K562 (cell line): ENCODE measurements around the gene SLC66A3. TPM values are rescaled to one million over a fixed set of nuclear protein-coding genes. Genes with fewer than 3 reads are reported as not detected.

Experiments
- BHLHE40 ChIP-seq: IDR thresholded peaks from 2 replicates; pipeline ENCODE4 v1.6.1; 2011; ENCODE audit warnings: low read length, improper control_type of control experiment
- CBFA2T2 ChIP-seq: fragments of 450-650 bp; conservative IDR thresholded peaks from 2 replicates; pipeline ENCODE4 v1.6.1; 2017; ENCODE audit warnings: mild to moderate bottlenecking
- KAT2B ChIP-seq: IDR thresholded peaks from one replicate; pipeline ENCODE4 v1.6.1; 2012; ENCODE audit warnings: low read depth, mild to moderate bottlenecking, control low read depth, inconsistent platforms, low read length, moderate library complexity
- PCBP1 ChIP-seq: fragments of 200-400 bp; formaldehyde crosslinking; IDR thresholded peaks from 2 replicates; pipeline ENCODE4 v1.6.1; 2018; ENCODE audit warnings: mild to moderate bottlenecking, low read depth, low read length; ENCODE audit not compliant: poor library complexity, severe bottlenecking
- POLR3G ChIP-seq: IDR thresholded peaks from 2 replicates; pipeline ENCODE4 v1.6.1; 2011; ENCODE audit not compliant: insufficient read length, insufficient replicate concordance; ENCODE audit errors: extremely low read depth
- RAD21 ChIP-seq, 2 experiments: fragments of 250-450 bp in 1 of 2; fragments of 450-650 bp in 1 of 2; sonication (Bioruptor Pico) in 1 of 2; formaldehyde crosslinking in 1 of 2; IDR thresholded peaks in 1 of 2; conservative IDR thresholded peaks in 1 of 2; 2 replicates each; pipeline versions ENCODE4 v1.4.0 to v1.8.0; 2020 to 2022; ENCODE audit warnings: mild to moderate bottlenecking in 2 of 2, moderate library complexity in 1 of 2
- ZNF121 ChIP-seq: sonication (generic); formaldehyde crosslinking; conservative IDR thresholded peaks from 2 replicates; pipeline ENCODE4 v1.8.0; 2022; ENCODE audit warnings: missing genetic modification reagents
- ZNF165 ChIP-seq: fragments of 250-450 bp; sonication (Bioruptor Pico); IDR thresholded peaks from 2 replicates; pipeline ENCODE4 v1.4.0; 2020; ENCODE audit warnings: borderline replicate concordance
- ZNF75A ChIP-seq: fragments of 450-650 bp; formaldehyde crosslinking; IDR thresholded peaks from 2 replicates; pipeline ENCODE4 v1.4.0; 2020; ENCODE audit warnings: mild to moderate bottlenecking
- ZNF79 ChIP-seq: fragments of 250-450 bp; sonication (Bioruptor Pico); IDR thresholded peaks from 2 replicates; pipeline ENCODE4 v1.4.0; 2020; ENCODE audit warnings: low read depth, mild to moderate bottlenecking, moderate library complexity
- polyA plus RNA-seq, 8 experiments: library from polyadenylated mRNA; depleted of rRNA in 4 of 8; stranded (reverse) in 5 of 8; unstranded in 3 of 8; fragments of >200 nt; fragmentation: Nextera tagmentation in 2 of 8; fragmentation: Illumina TruSeq in 1 of 8; extraction: Ambion mirVana in 2 of 8; extraction: Trizol in 1 of 8; gene quantifications; 2 replicates each; pipeline versions ENCODE4 v1.2.1 to v1.2.3, GENCODE V29; 2011 to 2014; ENCODE audit warnings: inconsistent platforms in 1 of 8, missing spikeins in 1 of 8
- total RNA-seq, 7 experiments: library from RNA; depleted of rRNA in 6 of 7; stranded (reverse); fragments of >200 nt in 6 of 7; fragmentation: Illumina TruSeq in 2 of 7; extraction: Trizol in 2 of 7; gene quantifications; 2 replicates each; pipeline versions ENCODE4 v1.2.1 to v1.2.3, GENCODE V29; 2011 to 2021; ENCODE audit warnings: low replicate concordance in 1 of 7
- TF ChIP-seq, protein P1 (sequence below): sonication (generic); formaldehyde crosslinking; IDR thresholded peaks from 2 replicates; pipeline ENCODE4 v1.8.0; 2023; ENCODE audit warnings: missing genetic modification reagents, mild to moderate bottlenecking, borderline replicate concordance
- TF ChIP-seq, protein P2 (sequence below): fragments of 450-650 bp; IDR thresholded peaks from 2 replicates; pipeline ENCODE4 v1.6.1; 2016; ENCODE audit warnings: mild to moderate bottlenecking
- TF ChIP-seq, protein P3 (sequence below): fragments of 200-400 bp; formaldehyde crosslinking; IDR thresholded peaks from 2 replicates; pipeline ENCODE4 v1.6.1; 2017; ENCODE audit warnings: mild to moderate bottlenecking, low read depth, low read length, moderate library complexity
- TF ChIP-seq, protein P4 (sequence below): fragments of 450-650 bp; IDR thresholded peaks from 2 replicates; pipeline ENCODE4 v1.6.1; 2018; ENCODE audit not compliant: partially characterized antibody

SLC66A3 gene
- total and polyA plus RNA-seq, 9 of the 15 experiments (the other 6 are each of a cell fraction or from before 2014, with no cell fraction given): 2.8 to 30.0 (median 9.1) TPM

DNA sequence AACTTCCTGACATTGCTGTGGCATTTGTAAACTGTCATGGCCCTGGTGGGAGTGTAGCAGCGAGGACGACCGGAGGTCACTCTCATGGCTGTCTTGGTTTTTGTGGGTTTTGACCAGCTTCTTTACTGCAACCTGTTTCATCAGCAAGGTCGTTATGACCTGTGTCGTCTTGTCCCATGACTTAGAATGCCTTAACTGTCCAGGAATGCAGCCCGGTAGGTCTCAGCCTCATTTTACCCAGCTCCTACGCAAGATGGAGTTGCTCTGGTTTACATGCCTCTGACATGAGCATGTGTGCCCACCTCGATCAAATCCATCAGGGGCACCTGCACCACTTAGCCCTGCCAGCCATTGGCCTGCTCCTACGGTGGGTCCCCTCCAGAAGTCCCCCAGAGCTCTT, 32.9 kb upstream of the SLC66A3 start (continued):
- TF ChIP-seq, protein P1, sequence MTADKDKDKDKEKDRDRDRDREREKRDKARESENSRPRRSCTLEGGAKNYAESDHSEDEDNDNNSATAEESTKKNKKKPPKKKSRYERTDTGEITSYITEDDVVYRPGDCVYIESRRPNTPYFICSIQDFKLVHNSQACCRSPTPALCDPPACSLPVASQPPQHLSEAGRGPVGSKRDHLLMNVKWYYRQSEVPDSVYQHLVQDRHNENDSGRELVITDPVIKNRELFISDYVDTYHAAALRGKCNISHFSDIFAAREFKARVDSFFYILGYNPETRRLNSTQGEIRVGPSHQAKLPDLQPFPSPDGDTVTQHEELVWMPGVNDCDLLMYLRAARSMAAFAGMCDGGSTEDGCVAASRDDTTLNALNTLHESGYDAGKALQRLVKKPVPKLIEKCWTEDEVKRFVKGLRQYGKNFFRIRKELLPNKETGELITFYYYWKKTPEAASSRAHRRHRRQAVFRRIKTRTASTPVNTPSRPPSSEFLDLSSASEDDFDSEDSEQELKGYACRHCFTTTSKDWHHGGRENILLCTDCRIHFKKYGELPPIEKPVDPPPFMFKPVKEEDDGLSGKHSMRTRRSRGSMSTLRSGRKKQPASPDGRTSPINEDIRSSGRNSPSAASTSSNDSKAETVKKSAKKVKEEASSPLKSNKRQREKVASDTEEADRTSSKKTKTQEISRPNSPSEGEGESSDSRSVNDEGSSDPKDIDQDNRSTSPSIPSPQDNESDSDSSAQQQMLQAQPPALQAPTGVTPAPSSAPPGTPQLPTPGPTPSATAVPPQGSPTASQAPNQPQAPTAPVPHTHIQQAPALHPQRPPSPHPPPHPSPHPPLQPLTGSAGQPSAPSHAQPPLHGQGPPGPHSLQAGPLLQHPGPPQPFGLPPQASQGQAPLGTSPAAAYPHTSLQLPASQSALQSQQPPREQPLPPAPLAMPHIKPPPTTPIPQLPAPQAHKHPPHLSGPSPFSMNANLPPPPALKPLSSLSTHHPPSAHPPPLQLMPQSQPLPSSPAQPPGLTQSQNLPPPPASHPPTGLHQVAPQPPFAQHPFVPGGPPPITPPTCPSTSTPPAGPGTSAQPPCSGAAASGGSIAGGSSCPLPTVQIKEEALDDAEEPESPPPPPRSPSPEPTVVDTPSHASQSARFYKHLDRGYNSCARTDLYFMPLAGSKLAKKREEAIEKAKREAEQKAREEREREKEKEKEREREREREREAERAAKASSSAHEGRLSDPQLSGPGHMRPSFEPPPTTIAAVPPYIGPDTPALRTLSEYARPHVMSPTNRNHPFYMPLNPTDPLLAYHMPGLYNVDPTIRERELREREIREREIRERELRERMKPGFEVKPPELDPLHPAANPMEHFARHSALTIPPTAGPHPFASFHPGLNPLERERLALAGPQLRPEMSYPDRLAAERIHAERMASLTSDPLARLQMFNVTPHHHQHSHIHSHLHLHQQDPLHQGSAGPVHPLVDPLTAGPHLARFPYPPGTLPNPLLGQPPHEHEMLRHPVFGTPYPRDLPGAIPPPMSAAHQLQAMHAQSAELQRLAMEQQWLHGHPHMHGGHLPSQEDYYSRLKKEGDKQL: no peak
- TF ChIP-seq RAD21 (CRISPR knock-in tag; conservative IDR thresholded peaks at IDR 0.05 in 1 of 2, IDR thresholded peaks at IDR 0.05 in 1 of 2): no peak
- TF ChIP-seq PCBP1: no peak
- TF ChIP-seq, protein P2, sequence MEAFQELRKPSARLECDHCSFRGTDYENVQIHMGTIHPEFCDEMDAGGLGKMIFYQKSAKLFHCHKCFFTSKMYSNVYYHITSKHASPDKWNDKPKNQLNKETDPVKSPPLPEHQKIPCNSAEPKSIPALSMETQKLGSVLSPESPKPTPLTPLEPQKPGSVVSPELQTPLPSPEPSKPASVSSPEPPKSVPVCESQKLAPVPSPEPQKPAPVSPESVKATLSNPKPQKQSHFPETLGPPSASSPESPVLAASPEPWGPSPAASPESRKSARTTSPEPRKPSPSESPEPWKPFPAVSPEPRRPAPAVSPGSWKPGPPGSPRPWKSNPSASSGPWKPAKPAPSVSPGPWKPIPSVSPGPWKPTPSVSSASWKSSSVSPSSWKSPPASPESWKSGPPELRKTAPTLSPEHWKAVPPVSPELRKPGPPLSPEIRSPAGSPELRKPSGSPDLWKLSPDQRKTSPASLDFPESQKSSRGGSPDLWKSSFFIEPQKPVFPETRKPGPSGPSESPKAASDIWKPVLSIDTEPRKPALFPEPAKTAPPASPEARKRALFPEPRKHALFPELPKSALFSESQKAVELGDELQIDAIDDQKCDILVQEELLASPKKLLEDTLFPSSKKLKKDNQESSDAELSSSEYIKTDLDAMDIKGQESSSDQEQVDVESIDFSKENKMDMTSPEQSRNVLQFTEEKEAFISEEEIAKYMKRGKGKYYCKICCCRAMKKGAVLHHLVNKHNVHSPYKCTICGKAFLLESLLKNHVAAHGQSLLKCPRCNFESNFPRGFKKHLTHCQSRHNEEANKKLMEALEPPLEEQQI: no peak
- no peak for TF ChIP-seq ZNF121 (CRISPR knock-in tag)
- TF ChIP-seq CBFA2T2: no peak
- TF ChIP-seq BHLHE40: no peak
- TF ChIP-seq POLR3G: no peak
- no peak for TF ChIP-seq ZNF75A (CRISPR knock-in tag)
- TF ChIP-seq, protein P3, sequence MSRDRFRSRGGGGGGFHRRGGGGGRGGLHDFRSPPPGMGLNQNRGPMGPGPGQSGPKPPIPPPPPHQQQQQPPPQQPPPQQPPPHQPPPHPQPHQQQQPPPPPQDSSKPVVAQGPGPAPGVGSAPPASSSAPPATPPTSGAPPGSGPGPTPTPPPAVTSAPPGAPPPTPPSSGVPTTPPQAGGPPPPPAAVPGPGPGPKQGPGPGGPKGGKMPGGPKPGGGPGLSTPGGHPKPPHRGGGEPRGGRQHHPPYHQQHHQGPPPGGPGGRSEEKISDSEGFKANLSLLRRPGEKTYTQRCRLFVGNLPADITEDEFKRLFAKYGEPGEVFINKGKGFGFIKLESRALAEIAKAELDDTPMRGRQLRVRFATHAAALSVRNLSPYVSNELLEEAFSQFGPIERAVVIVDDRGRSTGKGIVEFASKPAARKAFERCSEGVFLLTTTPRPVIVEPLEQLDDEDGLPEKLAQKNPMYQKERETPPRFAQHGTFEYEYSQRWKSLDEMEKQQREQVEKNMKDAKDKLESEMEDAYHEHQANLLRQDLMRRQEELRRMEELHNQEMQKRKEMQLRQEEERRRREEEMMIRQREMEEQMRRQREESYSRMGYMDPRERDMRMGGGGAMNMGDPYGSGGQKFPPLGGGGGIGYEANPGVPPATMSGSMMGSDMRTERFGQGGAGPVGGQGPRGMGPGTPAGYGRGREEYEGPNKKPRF: no peak
- TF ChIP-seq, protein P4, sequence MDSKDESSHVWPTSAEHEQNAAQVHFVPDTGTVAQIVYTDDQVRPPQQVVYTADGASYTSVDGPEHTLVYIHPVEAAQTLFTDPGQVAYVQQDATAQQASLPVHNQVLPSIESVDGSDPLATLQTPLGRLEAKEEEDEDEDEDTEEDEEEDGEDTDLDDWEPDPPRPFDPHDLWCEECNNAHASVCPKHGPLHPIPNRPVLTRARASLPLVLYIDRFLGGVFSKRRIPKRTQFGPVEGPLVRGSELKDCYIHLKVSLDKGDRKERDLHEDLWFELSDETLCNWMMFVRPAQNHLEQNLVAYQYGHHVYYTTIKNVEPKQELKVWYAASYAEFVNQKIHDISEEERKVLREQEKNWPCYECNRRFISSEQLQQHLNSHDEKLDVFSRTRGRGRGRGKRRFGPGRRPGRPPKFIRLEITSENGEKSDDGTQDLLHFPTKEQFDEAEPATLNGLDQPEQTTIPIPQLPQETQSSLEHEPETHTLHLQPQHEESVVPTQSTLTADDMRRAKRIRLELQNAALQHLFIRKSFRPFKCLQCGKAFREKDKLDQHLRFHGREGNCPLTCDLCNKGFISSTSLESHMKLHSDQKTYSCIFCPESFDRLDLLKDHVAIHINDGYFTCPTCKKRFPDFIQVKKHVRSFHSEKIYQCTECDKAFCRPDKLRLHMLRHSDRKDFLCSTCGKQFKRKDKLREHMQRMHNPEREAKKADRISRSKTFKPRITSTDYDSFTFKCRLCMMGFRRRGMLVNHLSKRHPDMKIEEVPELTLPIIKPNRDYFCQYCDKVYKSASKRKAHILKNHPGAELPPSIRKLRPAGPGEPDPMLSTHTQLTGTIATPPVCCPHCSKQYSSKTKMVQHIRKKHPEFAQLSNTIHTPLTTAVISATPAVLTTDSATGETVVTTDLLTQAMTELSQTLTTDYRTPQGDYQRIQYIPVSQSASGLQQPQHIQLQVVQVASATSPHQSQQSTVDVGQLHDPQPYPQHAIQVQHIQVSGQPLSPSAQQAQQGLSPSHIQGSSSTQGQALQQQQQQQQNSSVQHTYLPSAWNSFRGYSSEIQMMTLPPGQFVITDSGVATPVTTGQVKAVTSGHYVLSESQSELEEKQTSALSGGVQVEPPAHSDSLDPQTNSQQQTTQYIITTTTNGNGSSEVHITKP: no peak
- peak; percentile 76; the same call in 1 of the 2 replicates for TF ChIP-seq ZNF79
- TF ChIP-seq ZNF165 (CRISPR knock-in tag): 0 out of 2 replicates have a peak, but pooled peaks have one; percentile 26
- TF ChIP-seq KAT2B: no peak
